SK-N-SH treated with all-trans-retinoic acid at 6 μM for 48 hours (cell line): Measurements from ENCODE around the gene CABP4.

Experiments
- TCF4 ChIP-seq: fragments of 250-450 bp; sonication (Bioruptor Pico); IDR thresholded peaks from 2 replicates; pipeline ENCODE4 v1.8.0; 2021; ENCODE audit warnings: mild to moderate bottlenecking, moderate library complexity, borderline replicate concordance
- TOX ChIP-seq: fragments of 250-450 bp; sonication (Bioruptor Pico); IDR thresholded peaks from 2 replicates; pipeline ENCODE4 v1.8.0; 2021; ENCODE audit warnings: mild to moderate bottlenecking, moderate library complexity, borderline replicate concordance
- ZNF70 ChIP-seq: fragments of 450-650 bp; formaldehyde crosslinking; IDR thresholded peaks from 2 replicates; pipeline ENCODE4 v1.5.0; 2020; ENCODE audit warnings: mild to moderate bottlenecking, moderate library complexity

- no peak for TF ChIP-seq ZNF70 (CRISPR knock-in tag)
- TF ChIP-seq TOX, result no peak
- no peak for TF ChIP-seq TCF4
These were observed 49.9 kb downstream of the CABP4 start, which contains the start of gene PITPNM1 for GRCh38 chr11:67504950-67505581.
